Natural killer cell (primary cell): ENCODE data around the gene NADK2. TPM values are rescaled to one million over a fixed set of nuclear protein-coding genes. Genes with fewer than 3 reads are reported as not detected.
A peak's percentile ranks its signal among the peaks of the same experiment; 100 is the strongest.

ENCODE experiments used
- ATAC-seq, 3 donors: fragments of 150-1000 bp in 2 of 3; fragments of 200-7000 bp in 1 of 3; cut with Tn5 transposase; 1 replicate in 1 of 3; 2 replicates in 2 of 3; pipeline ENCODE4 v1.10.0; 2021; ENCODE audit warnings: mild to moderate bottlenecking in 2 of 3, moderate library complexity in 2 of 3
- DNase-seq, 2 donors: peaks; one replicate each; pipeline versions ENCODE4 v3.0.0 to v3.0.0-alpha.2; 2013 to 2021; ENCODE audit warnings: mixed read lengths in 1 of 2
- H3K27ac ChIP-seq: one replicate; pipeline ENCODE4 v1.5.1; 2013; ENCODE audit warnings: mild to moderate bottlenecking, low read length
- H3K27me3 ChIP-seq: one replicate; pipeline ENCODE4 v1.6.1; 2013; ENCODE audit warnings: low read length; ENCODE audit not compliant: control insufficient read depth, insufficient read depth
- H3K36me3 ChIP-seq: one replicate; pipeline ENCODE4 v1.6.1; 2013; ENCODE audit warnings: low read length; ENCODE audit not compliant: control insufficient read depth, insufficient read depth
- H3K4me1 ChIP-seq: one replicate; pipeline ENCODE4 v1.6.1; 2013; ENCODE audit warnings: low read length; ENCODE audit not compliant: control insufficient read depth, insufficient read depth
- H3K4me3 ChIP-seq: one replicate; pipeline ENCODE4 v1.5.1; 2013; ENCODE audit warnings: low read length
- H3K9me3 ChIP-seq: one replicate; pipeline ENCODE4 v1.6.1; 2013; ENCODE audit warnings: low read length; ENCODE audit not compliant: control insufficient read depth, insufficient read depth
- H3K27ac Mint-ChIP-seq, 2 donors: one replicate each; pipeline ENCODE4 v1.8.0; 2022; ENCODE audit warnings: mild to moderate bottlenecking in 2 of 2, mixed read lengths in 2 of 2, moderate library complexity in 1 of 2
- H3K27me3 Mint-ChIP-seq, 2 donors: one replicate each; pipeline ENCODE4 v1.8.0; 2022; ENCODE audit warnings: low read depth in 2 of 2, mixed read lengths in 2 of 2
- H3K36me3 Mint-ChIP-seq: one replicate; pipeline ENCODE4 v1.8.0; 2022; ENCODE audit warnings: mixed read lengths
- H3K4me1 Mint-ChIP-seq, 2 donors: one replicate each; pipeline ENCODE4 v1.8.0; 2022; ENCODE audit warnings: mixed read lengths in 2 of 2
- H3K4me3 Mint-ChIP-seq: one replicate; pipeline ENCODE4 v1.8.0; 2022; ENCODE audit warnings: mild to moderate bottlenecking, moderate library complexity, mixed read lengths
- H3K9me3 Mint-ChIP-seq, 2 donors: one replicate each; pipeline ENCODE4 v1.8.0; 2022; ENCODE audit warnings: mixed read lengths in 2 of 2
- CTCF ChIP-seq: fragments of 200-600 bp; IDR thresholded peaks from one replicate; pipeline ENCODE4 v1.8.0; 2022; ENCODE audit warnings: antibody characterized with exemption
- WGBS: methylation state at CpG from one replicate; pipeline ENCODE4 v1.1.7; 2013; ENCODE audit warnings: missing lambda C conversion rate; ENCODE audit not compliant: insufficient coverage; 5-methylcytosine and 5-hydroxymethylcytosine counted together
- intact Hi-C: fragments of 100-400 bp; cut with micrococcal nuclease; formaldehyde crosslinking; loops from one replicate; pipeline ENCODE4 v1.14.2; 2022
- total RNA-seq, 4 donors: library from RNA; stranded (reverse); fragments of 120-200 nt in 1 of 4; gene quantifications; one replicate each; pipeline versions ENCODE4 v1.2.3 to v1.2.4, GENCODE V29; 2013 to 2022

The NADK2 gene
- total RNA-seq, 3 donors from 2014 or later (not counting 1 experiment from before 2014, with no cell fraction given) = 13.1 to 16.2 (median 14.3) TPM

DNA sequence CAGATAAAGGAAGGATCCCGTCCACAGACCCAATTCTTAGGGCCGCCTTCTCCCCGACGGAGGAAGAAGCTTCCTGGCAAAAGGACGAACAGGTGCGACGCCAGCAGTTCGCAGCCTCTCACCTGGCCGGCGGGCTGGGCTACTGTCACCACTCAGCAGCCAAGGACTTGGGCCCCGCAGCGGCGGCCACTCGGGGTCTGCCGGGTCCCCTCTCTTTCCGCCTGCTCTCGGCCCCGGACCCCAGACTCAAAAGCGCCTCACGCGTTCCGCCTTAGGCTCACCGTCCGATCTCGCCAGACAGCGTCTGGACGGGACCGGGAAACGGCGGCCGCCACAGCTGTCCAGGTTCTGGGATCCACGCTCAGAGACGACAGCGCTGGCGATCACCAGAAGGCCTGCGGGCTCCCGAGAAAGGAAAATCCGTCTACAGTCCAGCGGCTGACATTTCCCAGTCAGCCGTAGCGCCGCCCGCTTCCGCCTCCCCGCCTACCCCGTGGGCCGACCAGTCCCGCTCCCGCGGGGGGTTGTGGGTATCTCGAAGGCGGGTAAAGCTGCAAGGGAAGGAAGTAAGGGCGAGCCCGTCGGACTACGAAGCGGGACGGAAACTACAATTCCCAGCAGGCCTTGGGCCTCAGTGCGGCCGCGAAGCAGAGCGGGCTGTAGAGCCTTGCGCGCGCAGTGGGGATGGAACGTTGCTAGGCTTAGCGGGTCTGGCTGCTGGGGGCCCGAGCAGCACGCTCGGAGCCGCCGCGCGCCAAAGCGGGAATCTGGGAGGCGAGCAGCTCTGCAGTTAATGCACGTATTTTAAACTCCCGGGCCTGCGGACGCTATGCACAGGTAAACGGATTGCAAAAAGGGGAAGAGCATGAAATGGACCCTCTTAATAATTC, 90.0 kb downstream of the NADK2 start, which contains the start of the genes LMBRD2 and SKP2:
Gene LMBRD2, minus strand, starts transcription at position 454 of the 890 bp plus-strand sequence. CDS start 8,538 bp downstream, outside the sequence.
Gene SKP2, plus strand, starts transcription at position 678 of the 890 bp plus-strand sequence. Its CDS starts 152 bp downstream, at position 830.
- peak; percentile 97 to 100 (median 98) for ATAC-seq
- TF ChIP-seq CTCF = no peak
- Mint-ChIP-seq H3K4me3 (peak within 1 kb of the TSS; percentile 98), H3K27me3 (no peaks in the 10 kb centered on the region), H3K27ac (peak within 1 kb of the TSS; percentile 90 to 92), H3K4me1 (peaks cover 52 to 63% of the 10 kb centered on the region in 2 donors), H3K9me3 (no peaks in the 10 kb centered on the region), H3K36me3 (peaks cover 9% of the 10 kb centered on the region)
- Histone ChIP-seq H3K27ac (peak within 1 kb of the TSS; percentile 70), H3K4me3 (peak within 1 kb of the TSS; percentile 87), H3K36me3 (peaks cover 5% of the 10 kb centered on the region), H3K27me3 (no peaks in the 10 kb centered on the region), H3K9me3 (no peaks in the 10 kb centered on the region), H3K4me1 (peaks cover 14% of the 10 kb centered on the region)
- under 1% methylated on average over 81 of the region's 81 CpGs for WGBS
- intact Hi-C loops = loop anchor here (1.0 to 2.0 kb wide), 2 partner anchors 91 to 725 kb away; partner anchors contain the start of gene NIPBL
- DNase-seq = peak; percentile 96 to 98

- intact Hi-C loops = loop anchor here (2.0 kb wide), 1 partner anchor 726 kb away; the partner anchor contains the start of gene NIPBL
- Mint-ChIP-seq H3K4me3 (peak overlapping the region; percentile 98), H3K27me3 (no peaks in the 10 kb centered on the region), H3K36me3 (peaks cover 4% of the 10 kb centered on the region), H3K27ac (peak overlapping the region; percentile 90 to 92), H3K9me3 (no peaks in the 10 kb centered on the region), H3K4me1 (peaks cover 45 to 58% of the 10 kb centered on the region in 2 donors)
- peaks cover 14% of the 10 kb centered on the region for H3K4me1 ChIP-seq
- no peak for TF ChIP-seq CTCF
- peak overlapping the region; percentile 70 for H3K27ac ChIP-seq
- peak; percentile 26 to 62 for DNase-seq
- no peaks in the 10 kb centered on the region for H3K9me3 ChIP-seq
- peak in 1 of 3 donors; percentile 10 for ATAC-seq
- no peaks in the 10 kb centered on the region for H3K27me3 ChIP-seq
- H3K4me3 ChIP-seq = peak overlapping the region; percentile 87
- 4% methylated on average over 23 of the region's 23 CpGs for WGBS
- no peaks in the 10 kb centered on the region for H3K36me3 ChIP-seq
Measured at GRCh38 chr5:36150676-36151433, 90.9 kb downstream of the NADK2 start.

GRCh38 chr5:36147681-36148080, 94.0 kb downstream of the NADK2 start:
- no peak overlapping the region for H3K27ac Mint-ChIP-seq
- Histone ChIP-seq H3K27ac (no peak overlapping the region), H3K36me3 (no peaks in the 10 kb centered on the region), H3K4me1 (peaks cover 11% of the 10 kb centered on the region), H3K27me3 (no peaks in the 10 kb centered on the region), H3K4me3 (no peak overlapping the region), H3K9me3 (no peaks in the 10 kb centered on the region)
- H3K36me3 Mint-ChIP-seq = no peaks in the 10 kb centered on the region
- no peaks in the 10 kb centered on the region for H3K27me3 Mint-ChIP-seq
- ATAC-seq = no peak
- DNase-seq = no peak
- no peak for TF ChIP-seq CTCF
- no peaks in the 10 kb centered on the region for H3K9me3 Mint-ChIP-seq
- 93% methylated on average over 1 of the region's 2 CpGs for WGBS
- H3K4me3 Mint-ChIP-seq = no peak overlapping the region
- peaks cover 27 to 40% of the 10 kb centered on the region in 2 donors for H3K4me1 Mint-ChIP-seq
- intact Hi-C loops = no loop called here
